HG03060 (cell line): Measurements from ENCODE around the gene GUK1.
A peak's percentile ranks its signal among the peaks of the same experiment; 100 is the strongest.
"Not testable (repeated sequence)": the region's sequence is repeated elsewhere in the genome, so short reads cannot be mapped to it uniquely, and the experiment has no call there.

Experiments used
- ATAC-seq: cut with Tn5 transposase; IDR thresholded peaks from one replicate; pipeline ENCODE4 v1.9.1; 2021; ENCODE audit warnings: low read depth, moderate number of reproducible peaks; ENCODE audit not compliant: unreplicated experiment

The GUK1 gene

GRCh38 chr1:228161362-228161761 is 21.3 kb downstream of the GUK1 start:
- ATAC-seq = no peak

- ATAC-seq = no peak
These were observed 21.8 kb downstream of the GUK1 start for GRCh38 chr1:228161866-228162265.

GRCh38 chr1:228162286-228163006 is 22.4 kb downstream of the GUK1 start:
- ATAC-seq = no peak

GRCh38 chr1:228163007-228163753 is 23.1 kb downstream of the GUK1 start:
- ATAC-seq = no peak

- ATAC-seq = no peak
These were observed 23.9 kb downstream of the GUK1 start for GRCh38 chr1:228163776-228164519.

GRCh38 chr1:228164561-228165371 is 24.7 kb downstream of the GUK1 start:
- ATAC-seq = no peak

GRCh38 chr1:228165372-228166169 is 25.5 kb downstream of the GUK1 start, which contains the start of gene IBA57:
Gene IBA57 (plus strand): TSS chr1:228165804. CDS start chr1:228165817, 13 bp downstream.
- peak; percentile 66 for ATAC-seq

- peak; percentile 8 for ATAC-seq
These were observed 26.3 kb downstream of the GUK1 start for GRCh38 chr1:228166170-228166936.

GRCh38 chr1:228168563-228169270 is 28.6 kb downstream of the GUK1 start:
- ATAC-seq = no peak

GRCh38 chr1:228169345-228169744 is 29.3 kb downstream of the GUK1 start:
- ATAC-seq = no peak

GRCh38 chr1:228170666-228171065 is 30.6 kb downstream of the GUK1 start:
- no peak for ATAC-seq

GRCh38 chr1:228171221-228171891 is 31.3 kb downstream of the GUK1 start:
- no peak for ATAC-seq

- no peak for ATAC-seq
These were observed 32.8 kb downstream of the GUK1 start for GRCh38 chr1:228172591-228173527.

- not testable (repeated sequence) for ATAC-seq
These were observed 33.7 kb downstream of the GUK1 start for GRCh38 chr1:228173528-228174481.

GRCh38 chr1:228174482-228175315 is 34.6 kb downstream of the GUK1 start:
- no peak for ATAC-seq
